Endothelial cell (in vitro differentiated cells): ENCODE data around the gene NPFFR1. TPM values are rescaled to one million over a fixed set of nuclear protein-coding genes. Genes with fewer than 3 reads are reported as not detected.

ENCODE experiments used
- DNase-seq: peaks from one replicate; pipeline ENCODE4 v3.0.0; 2021; ENCODE audit warnings: low spot score
- H3K27ac Mint-ChIP-seq: one replicate; pipeline ENCODE4 v1.8.0; 2021; ENCODE audit warnings: mixed read lengths, inconsistent platforms; ENCODE audit not compliant: unreplicated experiment
- H3K27me3 Mint-ChIP-seq: one replicate; pipeline ENCODE4 v1.8.0; 2021; ENCODE audit warnings: mild to moderate bottlenecking, moderate library complexity, mixed read lengths, inconsistent platforms; ENCODE audit not compliant: unreplicated experiment
- H3K36me3 Mint-ChIP-seq: one replicate; pipeline ENCODE4 v1.8.0; 2021; ENCODE audit warnings: mild to moderate bottlenecking, low read depth, mixed read lengths, inconsistent platforms; ENCODE audit not compliant: unreplicated experiment
- H3K4me1 Mint-ChIP-seq: one replicate; pipeline ENCODE4 v1.8.0; 2021; ENCODE audit warnings: mild to moderate bottlenecking, mixed read lengths, inconsistent platforms; ENCODE audit not compliant: unreplicated experiment
- H3K4me3 Mint-ChIP-seq: one replicate; pipeline ENCODE4 v1.8.0; 2021; ENCODE audit warnings: mild to moderate bottlenecking, mixed read lengths, inconsistent platforms; ENCODE audit not compliant: unreplicated experiment
- H3K9me3 Mint-ChIP-seq: one replicate; pipeline ENCODE4 v1.8.0; 2021; ENCODE audit warnings: mixed read lengths, inconsistent platforms; ENCODE audit not compliant: unreplicated experiment
- CTCF ChIP-seq: fragments of 200-600 bp; sonication (generic); IDR thresholded peaks from one replicate; pipeline ENCODE4 v1.5.0; 2021; ENCODE audit warnings: antibody characterized with exemption; ENCODE audit not compliant: unreplicated experiment
- total RNA-seq: library from RNA; stranded (reverse); fragmentation: NEBNext Ultra II Directional; extraction: Animal tissue kit (Norgen Biotek cat#: 25700); gene quantifications from one replicate; pipeline ENCODE4 v1.2.1, GENCODE V29; 2021; ENCODE audit not compliant: unreplicated experiment

The NPFFR1 gene
- total RNA-seq, 1 donor from 2014 or later: not detected

- Mint-ChIP-seq H3K27ac (no peak overlapping the region), H3K27me3 (peaks cover 15% of the 10 kb centered on the region), H3K4me3 (no peak overlapping the region), H3K9me3 (no peaks in the 10 kb centered on the region), H3K4me1 (no peaks in the 10 kb centered on the region), H3K36me3 (no peaks in the 10 kb centered on the region)
- TF ChIP-seq CTCF: no peak
- DNase-seq: no peak
Observed at GRCh38 chr10:70284542-70285475, 1.0 kb upstream of the NPFFR1 start.

GRCh38 chr10:70283071-70283444 is 746 bp downstream of the NPFFR1 start:
- Mint-ChIP-seq H3K9me3 (no peaks in the 10 kb centered on the region), H3K4me1 (no peaks in the 10 kb centered on the region), H3K27ac (no peak overlapping the region), H3K27me3 (peaks cover 12% of the 10 kb centered on the region), H3K36me3 (no peaks in the 10 kb centered on the region), H3K4me3 (no peak overlapping the region)
- DNase-seq: no peak
- no peak for TF ChIP-seq CTCF

- Mint-ChIP-seq H3K27me3 (peaks cover 11% of the 10 kb centered on the region), H3K27ac (no peak overlapping the region), H3K4me3 (no peak overlapping the region), H3K36me3 (no peaks in the 10 kb centered on the region), H3K4me1 (no peaks in the 10 kb centered on the region), H3K9me3 (no peaks in the 10 kb centered on the region)
- no peak for DNase-seq
- no peak for TF ChIP-seq CTCF
Observed at GRCh38 chr10:70281609-70282008, 2.2 kb downstream of the NPFFR1 start.

- no peak overlapping the region for H3K4me3 Mint-ChIP-seq
- no peaks in the 10 kb centered on the region for H3K4me1 Mint-ChIP-seq
- peaks cover 4% of the 10 kb centered on the region for H3K36me3 Mint-ChIP-seq
- H3K27ac Mint-ChIP-seq: no peak overlapping the region
- no peak for TF ChIP-seq CTCF
- H3K9me3 Mint-ChIP-seq: no peaks in the 10 kb centered on the region
- no peak for DNase-seq
- H3K27me3 Mint-ChIP-seq: peaks cover 11% of the 10 kb centered on the region
Observed at GRCh38 chr10:70280099-70280498, 3.7 kb downstream of the NPFFR1 start.

GRCh38 chr10:70277396-70278030 is 6.3 kb downstream of the NPFFR1 start:
- H3K4me3 Mint-ChIP-seq: no peak overlapping the region
- no peak for TF ChIP-seq CTCF
- H3K36me3 Mint-ChIP-seq: peaks cover 4% of the 10 kb centered on the region
- H3K4me1 Mint-ChIP-seq: no peaks in the 10 kb centered on the region
- no peak for DNase-seq
- peaks cover 3% of the 10 kb centered on the region for H3K27me3 Mint-ChIP-seq
- no peak overlapping the region for H3K27ac Mint-ChIP-seq
- no peaks in the 10 kb centered on the region for H3K9me3 Mint-ChIP-seq
